KOPT-K1 (cell line): ENCODE measurements around the gene EYA4.

ENCODE experiments used
- H3K27ac ChIP-seq: fragments of 200-600 bp; sonication (generic); 2 replicates; pipeline ENCODE4 v1.5.1; 2016; ENCODE audit warnings: antibody characterized with exemption, mild to moderate bottlenecking, low read depth, low read length; ENCODE audit not compliant: poor library complexity, severe bottlenecking
- H3K36me3 ChIP-seq: fragments of 200-600 bp; sonication (generic); 2 replicates; pipeline ENCODE4 v1.5.1; 2017; ENCODE audit warnings: antibody characterized with exemption, mild to moderate bottlenecking, low read length, moderate library complexity; ENCODE audit not compliant: insufficient read depth
- H3K9me3 ChIP-seq: fragments of 200-600 bp; sonication (generic); 2 replicates; pipeline ENCODE4 v1.5.1; 2017; ENCODE audit warnings: antibody characterized with exemption, low read length, mild to moderate bottlenecking; ENCODE audit not compliant: insufficient read depth, poor library complexity, severe bottlenecking

The EYA4 gene

GRCh38 chr6:133408543-133408942 is 167.4 kb downstream of the EYA4 start:
- Histone ChIP-seq H3K9me3 (no peaks in the 10 kb centered on the region), H3K27ac (no peak overlapping the region), H3K36me3 (no peaks in the 10 kb centered on the region)

GRCh38 chr6:133410638-133411435 is 169.7 kb downstream of the EYA4 start:
- Histone ChIP-seq H3K9me3 (no peaks in the 10 kb centered on the region), H3K27ac (no peak overlapping the region), H3K36me3 (no peaks in the 10 kb centered on the region)

GRCh38 chr6:133411757-133412156 is 170.6 kb downstream of the EYA4 start:
- H3K27ac ChIP-seq: no peak overlapping the region
- no peaks in the 10 kb centered on the region for H3K36me3 ChIP-seq
- no peaks in the 10 kb centered on the region for H3K9me3 ChIP-seq

GRCh38 chr6:133415262-133415661 is 174.1 kb downstream of the EYA4 start:
- H3K9me3 ChIP-seq: no peaks in the 10 kb centered on the region
- no peak overlapping the region for H3K27ac ChIP-seq
- H3K36me3 ChIP-seq: no peaks in the 10 kb centered on the region

- Histone ChIP-seq H3K36me3 (no peaks in the 10 kb centered on the region), H3K27ac (no peak overlapping the region), H3K9me3 (no peaks in the 10 kb centered on the region)
Measured at GRCh38 chr6:133418108-133418507, 177.0 kb downstream of the EYA4 start.

- H3K9me3 ChIP-seq: no peaks in the 10 kb centered on the region
- H3K27ac ChIP-seq: no peak overlapping the region
- no peaks in the 10 kb centered on the region for H3K36me3 ChIP-seq
Measured at GRCh38 chr6:133423242-133423641, 182.1 kb downstream of the EYA4 start.

- H3K36me3 ChIP-seq: no peaks in the 10 kb centered on the region
- no peak overlapping the region for H3K27ac ChIP-seq
- H3K9me3 ChIP-seq: no peaks in the 10 kb centered on the region
Measured at GRCh38 chr6:133424359-133424758, 183.2 kb downstream of the EYA4 start.

GRCh38 chr6:133426038-133426437 is 184.9 kb downstream of the EYA4 start:
- no peaks in the 10 kb centered on the region for H3K36me3 ChIP-seq
- H3K9me3 ChIP-seq: no peaks in the 10 kb centered on the region
- H3K27ac ChIP-seq: no peak overlapping the region

- Histone ChIP-seq H3K9me3 (no peaks in the 10 kb centered on the region), H3K36me3 (no peaks in the 10 kb centered on the region), H3K27ac (no peak overlapping the region)
Measured at GRCh38 chr6:133428295-133428694, 187.1 kb downstream of the EYA4 start.

GRCh38 chr6:133430530-133430929 is 189.4 kb downstream of the EYA4 start:
- Histone ChIP-seq H3K36me3 (no peaks in the 10 kb centered on the region), H3K27ac (no peak overlapping the region), H3K9me3 (no peaks in the 10 kb centered on the region)

- Histone ChIP-seq H3K36me3 (no peaks in the 10 kb centered on the region), H3K27ac (no peak overlapping the region), H3K9me3 (no peaks in the 10 kb centered on the region)
Measured at GRCh38 chr6:133431031-133431430, 189.9 kb downstream of the EYA4 start.

- Histone ChIP-seq H3K27ac (no peak overlapping the region), H3K36me3 (no peaks in the 10 kb centered on the region), H3K9me3 (no peaks in the 10 kb centered on the region)
Measured at GRCh38 chr6:133432021-133432989, 191.1 kb downstream of the EYA4 start.

- Histone ChIP-seq H3K27ac (no peak overlapping the region), H3K36me3 (no peaks in the 10 kb centered on the region), H3K9me3 (no peaks in the 10 kb centered on the region)
Measured at GRCh38 chr6:133435065-133435728, 194.0 kb downstream of the EYA4 start.

- Histone ChIP-seq H3K9me3 (no peaks in the 10 kb centered on the region), H3K27ac (no peak overlapping the region), H3K36me3 (no peaks in the 10 kb centered on the region)
Measured at GRCh38 chr6:133436652-133437051, 195.5 kb downstream of the EYA4 start.

GRCh38 chr6:133441491-133441890 is 200.3 kb downstream of the EYA4 start:
- H3K9me3 ChIP-seq: no peaks in the 10 kb centered on the region
- H3K27ac ChIP-seq: no peak overlapping the region
- H3K36me3 ChIP-seq: no peaks in the 10 kb centered on the region
